Measurements from ENCODE around the gene MSL3B.

Gene MSL3B

DNA sequence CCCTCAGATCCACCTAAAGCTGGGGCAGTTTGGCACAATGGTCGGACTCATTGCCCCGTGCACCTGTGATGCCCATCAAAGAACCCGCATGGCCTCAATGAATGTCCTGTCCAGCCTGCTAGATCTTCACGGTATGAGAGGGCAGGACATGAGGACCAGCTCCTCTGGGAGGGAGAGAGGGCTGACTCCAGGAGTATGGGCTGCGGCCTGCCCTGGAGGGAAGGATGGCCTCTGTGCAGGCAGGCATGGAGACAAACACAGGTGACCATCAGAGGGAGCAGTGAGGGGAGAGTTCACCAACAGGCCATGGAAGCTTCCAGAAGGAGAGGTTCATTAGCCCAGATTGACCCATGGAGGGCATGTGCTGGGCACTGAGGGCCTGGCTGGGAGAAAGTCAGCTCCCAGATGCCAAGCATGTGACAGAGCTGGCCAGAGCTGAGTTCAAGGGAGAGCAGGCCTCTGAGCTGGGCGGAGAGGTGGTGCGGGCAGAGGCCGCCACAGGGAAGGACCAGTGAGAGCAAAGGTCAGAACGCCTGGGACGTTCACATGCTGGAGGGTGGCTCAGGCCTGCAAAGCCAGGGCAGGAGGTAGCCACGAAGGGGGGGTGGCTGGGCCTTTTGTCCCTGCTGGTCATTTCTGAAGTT, 50.1 kb downstream of the MSL3B start:
- H3K27ac ChIP-seq (replicated peaks), result no peak overlapping the region
- no peaks in the 10 kb centered on the region for H3K27me3 ChIP-seq (ENCODE audit: insufficient read depth, poor library complexity, severe bottlenecking)
- no peak for DNase-seq (ENCODE audit: low read depth in 1 of 2, low spot score in 1 of 2)
- no peak overlapping the region for H3K4me3 ChIP-seq (replicated peaks; ENCODE audit: insufficient read depth, low read length)
- TF ChIP-seq POLR2AphosphoS5 (IDR thresholded peaks at IDR 0.05; ENCODE audit: low read depth), result no peak
- TF ChIP-seq, protein P1, sequence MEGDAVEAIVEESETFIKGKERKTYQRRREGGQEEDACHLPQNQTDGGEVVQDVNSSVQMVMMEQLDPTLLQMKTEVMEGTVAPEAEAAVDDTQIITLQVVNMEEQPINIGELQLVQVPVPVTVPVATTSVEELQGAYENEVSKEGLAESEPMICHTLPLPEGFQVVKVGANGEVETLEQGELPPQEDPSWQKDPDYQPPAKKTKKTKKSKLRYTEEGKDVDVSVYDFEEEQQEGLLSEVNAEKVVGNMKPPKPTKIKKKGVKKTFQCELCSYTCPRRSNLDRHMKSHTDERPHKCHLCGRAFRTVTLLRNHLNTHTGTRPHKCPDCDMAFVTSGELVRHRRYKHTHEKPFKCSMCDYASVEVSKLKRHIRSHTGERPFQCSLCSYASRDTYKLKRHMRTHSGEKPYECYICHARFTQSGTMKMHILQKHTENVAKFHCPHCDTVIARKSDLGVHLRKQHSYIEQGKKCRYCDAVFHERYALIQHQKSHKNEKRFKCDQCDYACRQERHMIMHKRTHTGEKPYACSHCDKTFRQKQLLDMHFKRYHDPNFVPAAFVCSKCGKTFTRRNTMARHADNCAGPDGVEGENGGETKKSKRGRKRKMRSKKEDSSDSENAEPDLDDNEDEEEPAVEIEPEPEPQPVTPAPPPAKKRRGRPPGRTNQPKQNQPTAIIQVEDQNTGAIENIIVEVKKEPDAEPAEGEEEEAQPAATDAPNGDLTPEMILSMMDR (IDR thresholded peaks at IDR 0.05; ENCODE audit: insufficient read depth, low read length), result no peak
- no peak for TF ChIP-seq GABPA (IDR thresholded peaks at IDR 0.05; ENCODE audit: low read depth)
- TF ChIP-seq, protein P2, sequence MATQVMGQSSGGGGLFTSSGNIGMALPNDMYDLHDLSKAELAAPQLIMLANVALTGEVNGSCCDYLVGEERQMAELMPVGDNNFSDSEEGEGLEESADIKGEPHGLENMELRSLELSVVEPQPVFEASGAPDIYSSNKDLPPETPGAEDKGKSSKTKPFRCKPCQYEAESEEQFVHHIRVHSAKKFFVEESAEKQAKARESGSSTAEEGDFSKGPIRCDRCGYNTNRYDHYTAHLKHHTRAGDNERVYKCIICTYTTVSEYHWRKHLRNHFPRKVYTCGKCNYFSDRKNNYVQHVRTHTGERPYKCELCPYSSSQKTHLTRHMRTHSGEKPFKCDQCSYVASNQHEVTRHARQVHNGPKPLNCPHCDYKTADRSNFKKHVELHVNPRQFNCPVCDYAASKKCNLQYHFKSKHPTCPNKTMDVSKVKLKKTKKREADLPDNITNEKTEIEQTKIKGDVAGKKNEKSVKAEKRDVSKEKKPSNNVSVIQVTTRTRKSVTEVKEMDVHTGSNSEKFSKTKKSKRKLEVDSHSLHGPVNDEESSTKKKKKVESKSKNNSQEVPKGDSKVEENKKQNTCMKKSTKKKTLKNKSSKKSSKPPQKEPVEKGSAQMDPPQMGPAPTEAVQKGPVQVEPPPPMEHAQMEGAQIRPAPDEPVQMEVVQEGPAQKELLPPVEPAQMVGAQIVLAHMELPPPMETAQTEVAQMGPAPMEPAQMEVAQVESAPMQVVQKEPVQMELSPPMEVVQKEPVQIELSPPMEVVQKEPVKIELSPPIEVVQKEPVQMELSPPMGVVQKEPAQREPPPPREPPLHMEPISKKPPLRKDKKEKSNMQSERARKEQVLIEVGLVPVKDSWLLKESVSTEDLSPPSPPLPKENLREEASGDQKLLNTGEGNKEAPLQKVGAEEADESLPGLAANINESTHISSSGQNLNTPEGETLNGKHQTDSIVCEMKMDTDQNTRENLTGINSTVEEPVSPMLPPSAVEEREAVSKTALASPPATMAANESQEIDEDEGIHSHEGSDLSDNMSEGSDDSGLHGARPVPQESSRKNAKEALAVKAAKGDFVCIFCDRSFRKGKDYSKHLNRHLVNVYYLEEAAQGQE (IDR thresholded peaks at IDR 0.05; ENCODE audit: insufficient replicate concordance, low read depth), result no peak
- TF ChIP-seq SPI1 (IDR thresholded peaks at IDR 0.05; ENCODE audit: borderline replicate concordance, low read depth), result no peak

DNA sequence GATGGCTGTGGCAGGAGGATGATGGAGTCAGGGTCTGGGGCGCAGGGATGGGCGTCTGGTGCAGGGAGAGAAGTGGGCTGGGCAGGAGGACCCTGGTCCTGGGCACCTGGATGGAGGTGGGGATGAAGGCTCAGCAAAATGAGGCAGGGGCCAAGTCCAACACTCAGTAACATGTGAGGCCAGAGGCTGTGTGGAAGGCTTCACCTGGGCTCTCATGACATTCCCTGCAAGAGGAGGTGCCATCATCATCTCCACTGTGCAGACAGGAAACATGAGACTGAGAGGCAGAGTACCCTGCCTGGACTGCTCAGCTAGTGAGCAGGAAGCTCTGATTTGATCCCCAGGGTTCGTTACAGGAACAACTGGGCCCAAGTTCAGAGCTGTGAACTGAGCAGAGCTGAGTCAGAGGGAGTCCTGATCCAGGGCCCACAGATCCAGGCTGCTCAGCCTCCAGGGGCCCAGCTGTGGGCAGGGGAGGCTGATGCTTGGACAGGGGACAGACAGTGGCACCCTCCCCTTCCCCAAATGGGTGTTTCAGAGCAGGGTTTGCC, 50.8 kb downstream of the MSL3B start:
- Histone ChIP-seq H3K27ac (replicated peaks) (no peak overlapping the region), H3K27me3 (ENCODE audit: insufficient read depth, poor library complexity, severe bottlenecking) (no peaks in the 10 kb centered on the region), H3K4me3 (replicated peaks; ENCODE audit: insufficient read depth, low read length) (no peak overlapping the region)
- TF ChIP-seq POLR2AphosphoS5 (IDR thresholded peaks at IDR 0.05; ENCODE audit: low read depth), result no peak
- no peak for DNase-seq (ENCODE audit: low read depth in 1 of 2, low spot score in 1 of 2)

DNA sequence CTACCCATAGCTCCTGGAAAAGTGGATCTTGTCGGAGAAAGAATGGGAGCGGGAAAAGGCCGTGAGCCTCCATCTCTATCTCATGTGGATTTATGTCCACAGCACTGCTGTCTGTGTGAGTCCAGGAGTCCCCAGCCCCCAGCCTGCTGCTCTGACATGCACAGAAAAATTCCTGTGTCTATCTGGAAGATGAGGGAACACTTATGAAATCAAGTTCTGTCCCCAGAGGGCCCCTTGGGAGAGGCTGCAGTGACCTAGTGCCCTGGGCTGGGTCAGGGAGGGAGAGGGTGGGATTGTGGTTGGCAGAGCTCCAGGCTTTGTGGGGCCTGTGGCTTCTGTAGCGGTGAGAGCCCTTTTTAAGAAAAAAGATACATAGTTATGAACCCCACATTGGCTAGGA, 51.4 kb downstream of the MSL3B start:
- TF ChIP-seq SPI1 (IDR thresholded peaks at IDR 0.05; ENCODE audit: borderline replicate concordance, low read depth) (no peak), POLR2AphosphoS5 (IDR thresholded peaks at IDR 0.05; ENCODE audit: low read depth) (no peak), GABPA (IDR thresholded peaks at IDR 0.05; ENCODE audit: low read depth) (no peak)
- TF ChIP-seq, protein P2 (IDR thresholded peaks at IDR 0.05; ENCODE audit: insufficient replicate concordance, low read depth), result no peak
- TF ChIP-seq, protein P1 (IDR thresholded peaks at IDR 0.05; ENCODE audit: insufficient read depth, low read length), result no peak
- DNase-seq (ENCODE audit: low read depth in 1 of 2, low spot score in 1 of 2), result no peak
- Histone ChIP-seq H3K27me3 (ENCODE audit: insufficient read depth, poor library complexity, severe bottlenecking) (no peaks in the 10 kb centered on the region), H3K27ac (replicated peaks) (no peak overlapping the region), H3K4me3 (replicated peaks; ENCODE audit: insufficient read depth, low read length) (no peak overlapping the region)

DNA sequence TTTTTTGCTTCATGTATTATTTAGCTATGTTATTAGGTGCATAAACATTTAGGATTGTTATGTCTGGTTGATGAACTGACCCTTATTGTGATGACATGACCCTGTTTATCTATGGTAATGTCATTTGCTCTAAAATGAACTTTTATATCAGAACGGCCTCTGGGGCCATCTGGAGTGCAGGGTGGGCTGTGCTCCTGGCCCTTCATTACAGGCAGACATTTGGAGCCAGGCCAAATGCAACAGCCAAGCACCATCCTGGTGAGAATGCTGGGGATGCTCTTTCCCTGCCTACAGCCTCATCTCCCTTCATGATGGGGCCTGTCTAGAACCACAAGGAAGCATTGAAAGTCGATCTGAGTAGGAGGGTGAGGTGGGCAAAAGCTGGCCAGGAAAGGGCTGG, 51.9 kb downstream of the MSL3B start:
- TF ChIP-seq POLR2AphosphoS5 (IDR thresholded peaks at IDR 0.05; ENCODE audit: low read depth) (no peak), GABPA (IDR thresholded peaks at IDR 0.05; ENCODE audit: low read depth) (no peak), SPI1 (IDR thresholded peaks at IDR 0.05; ENCODE audit: borderline replicate concordance, low read depth) (no peak)
- TF ChIP-seq, protein P1 (IDR thresholded peaks at IDR 0.05; ENCODE audit: insufficient read depth, low read length), result no peak
- TF ChIP-seq, protein P2 (IDR thresholded peaks at IDR 0.05; ENCODE audit: insufficient replicate concordance, low read depth), result no peak
- Histone ChIP-seq H3K4me3 (replicated peaks; ENCODE audit: insufficient read depth, low read length) (no peak overlapping the region), H3K27me3 (ENCODE audit: insufficient read depth, poor library complexity, severe bottlenecking) (no peaks in the 10 kb centered on the region), H3K27ac (replicated peaks) (no peak overlapping the region)
- no peak for DNase-seq (ENCODE audit: low read depth in 1 of 2, low spot score in 1 of 2)
